ENCODE results near the gene RHEB. TPM values are rescaled to one million over a fixed set of nuclear protein-coding genes. Genes with fewer than 3 reads are reported as not detected.

The RHEB gene
- total RNA-seq, 2 experiments from 2014 or later = 57.6 to 93.2 TPM

DNA sequence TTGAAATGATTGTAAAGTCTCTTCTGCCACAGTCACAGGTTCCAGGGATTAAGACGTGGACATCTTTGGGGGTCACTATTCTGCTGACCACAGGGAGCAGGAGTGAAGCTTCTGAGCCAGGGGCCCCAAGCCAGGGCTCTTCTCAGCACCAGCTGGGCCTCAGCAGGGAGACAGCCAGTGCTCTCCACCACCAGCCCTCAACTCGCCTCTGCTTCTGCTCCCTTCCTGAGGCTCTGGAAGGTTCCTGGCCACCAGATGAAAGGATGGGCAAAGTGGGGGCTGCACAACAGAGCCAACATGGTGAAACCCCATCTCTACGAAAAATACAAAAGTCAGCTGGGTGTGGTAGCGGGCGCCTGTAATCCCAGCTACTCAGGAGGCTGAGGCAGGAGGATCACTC is 68.5 kb downstream of the RHEB start:
- CTCF ChIA-PET (ENCODE audit: unreplicated experiment) = no interaction called here
- BruUV-seq (replicated peaks) = no TSS peak
- POLR2A ChIA-PET = interaction anchor here (0.6 to 0.7 kb wide), 2 partner anchors 11 to 310 kb away, joined by 3 to 5 read pairs; no protein-coding TSS in a partner anchor

DNA sequence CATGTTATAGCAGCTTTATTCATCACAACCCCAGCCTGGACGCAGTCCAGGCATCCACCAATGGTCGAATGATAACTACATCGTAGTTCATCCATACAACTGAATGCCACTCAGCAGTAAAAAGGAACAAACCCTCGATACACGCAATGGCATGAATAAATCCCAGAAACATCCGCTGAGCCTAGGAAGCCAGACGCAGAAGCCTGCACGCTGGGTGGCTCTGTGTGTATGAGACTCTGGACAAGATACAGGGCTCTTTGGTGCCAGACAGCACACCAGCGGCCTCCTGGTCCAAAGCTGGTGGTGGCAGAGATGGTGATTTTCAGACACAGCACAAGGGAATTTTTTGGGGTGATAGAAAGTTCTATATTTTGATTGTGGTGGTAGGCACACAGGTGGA is 69.7 kb downstream of the RHEB start:
- Histone ChIP-seq H3K27ac (ENCODE audit: low read depth, low read length, poor library complexity, severe bottlenecking) (no peak overlapping the region), H4K20me1 (ENCODE audit: insufficient read depth, low read length) (no peaks in the 10 kb centered on the region), H3K4me3 (ENCODE audit: low read depth, low read length, poor library complexity, severe bottlenecking) (no peak overlapping the region), H3K9me2 (ENCODE audit: insufficient read depth, low read length) (no peaks in the 10 kb centered on the region), H3K9me3 (ENCODE audit: low read length) (no peaks in the 10 kb centered on the region), H3K4me1 (ENCODE audit: insufficient read depth, low read length, poor library complexity, severe bottlenecking) (no peaks in the 10 kb centered on the region), H3K4me2 (ENCODE audit: low read length) (no peak overlapping the region), H2AFZ (ENCODE audit: low read length) (no peak overlapping the region), H3K36me3 (ENCODE audit: insufficient read depth, low read length) (no peaks in the 10 kb centered on the region), H3K79me2 (ENCODE audit: insufficient read depth, low read depth, low read length) (no peaks in the 10 kb centered on the region)
- no TSS peak for BruUV-seq (replicated peaks)
- TF ChIP-seq, protein P1, sequence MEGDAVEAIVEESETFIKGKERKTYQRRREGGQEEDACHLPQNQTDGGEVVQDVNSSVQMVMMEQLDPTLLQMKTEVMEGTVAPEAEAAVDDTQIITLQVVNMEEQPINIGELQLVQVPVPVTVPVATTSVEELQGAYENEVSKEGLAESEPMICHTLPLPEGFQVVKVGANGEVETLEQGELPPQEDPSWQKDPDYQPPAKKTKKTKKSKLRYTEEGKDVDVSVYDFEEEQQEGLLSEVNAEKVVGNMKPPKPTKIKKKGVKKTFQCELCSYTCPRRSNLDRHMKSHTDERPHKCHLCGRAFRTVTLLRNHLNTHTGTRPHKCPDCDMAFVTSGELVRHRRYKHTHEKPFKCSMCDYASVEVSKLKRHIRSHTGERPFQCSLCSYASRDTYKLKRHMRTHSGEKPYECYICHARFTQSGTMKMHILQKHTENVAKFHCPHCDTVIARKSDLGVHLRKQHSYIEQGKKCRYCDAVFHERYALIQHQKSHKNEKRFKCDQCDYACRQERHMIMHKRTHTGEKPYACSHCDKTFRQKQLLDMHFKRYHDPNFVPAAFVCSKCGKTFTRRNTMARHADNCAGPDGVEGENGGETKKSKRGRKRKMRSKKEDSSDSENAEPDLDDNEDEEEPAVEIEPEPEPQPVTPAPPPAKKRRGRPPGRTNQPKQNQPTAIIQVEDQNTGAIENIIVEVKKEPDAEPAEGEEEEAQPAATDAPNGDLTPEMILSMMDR (conservative IDR thresholded peaks at IDR 0.05; ENCODE audit: low read length) = no peak
- TF ChIP-seq EZH2phosphoT487 (IDR thresholded peaks at IDR 0.05; ENCODE audit: borderline replicate concordance, low read depth, low read length) = no peak
- intact Hi-C loops (cut with micrococcal nuclease; ENCODE audit: unreplicated experiment) = loop anchor here (2.0 to 10.0 kb wide), 2 partner anchors 135 to 315 kb away; no protein-coding TSS in a partner anchor
- CTCF ChIA-PET (ENCODE audit: unreplicated experiment) = no interaction called here
- POLR2A ChIA-PET = no interaction called here
- no peak for DNase-seq (ENCODE audit: low spot score)

More for the DNA sequence above, 68.5 kb downstream of the RHEB start:
- DNase-seq (ENCODE audit: low spot score) = no peak
- Histone ChIP-seq H3K4me3 (ENCODE audit: low read depth, low read length, poor library complexity, severe bottlenecking) (no peak overlapping the region), H3K9me2 (ENCODE audit: insufficient read depth, low read length) (no peaks in the 10 kb centered on the region), H3K4me2 (ENCODE audit: low read length) (no peak overlapping the region), H4K20me1 (ENCODE audit: insufficient read depth, low read length) (no peaks in the 10 kb centered on the region), H2AFZ (ENCODE audit: low read length) (no peak overlapping the region), H3K27ac (ENCODE audit: low read depth, low read length, poor library complexity, severe bottlenecking) (no peak overlapping the region), H3K79me2 (ENCODE audit: insufficient read depth, low read depth, low read length) (no peaks in the 10 kb centered on the region), H3K36me3 (ENCODE audit: insufficient read depth, low read length) (no peaks in the 10 kb centered on the region), H3K9me3 (ENCODE audit: low read length) (no peaks in the 10 kb centered on the region), H3K4me1 (ENCODE audit: insufficient read depth, low read length, poor library complexity, severe bottlenecking) (no peaks in the 10 kb centered on the region)
- intact Hi-C loops (cut with micrococcal nuclease; ENCODE audit: unreplicated experiment) = no loop called here
- no peak for TF ChIP-seq EZH2phosphoT487 (IDR thresholded peaks at IDR 0.05; ENCODE audit: borderline replicate concordance, low read depth, low read length)
- TF ChIP-seq, protein P1 (conservative IDR thresholded peaks at IDR 0.05; ENCODE audit: low read length) = no peak

All from OCI-LY7 (cell line).